ENCODE data around the gene MYL10. TPM values are rescaled to one million over a fixed set of nuclear protein-coding genes. Genes with fewer than 3 reads are reported as not detected.
A peak's percentile ranks its signal among the peaks of the same experiment; 100 is the strongest.

The MYL10 gene
- total and polyA plus RNA-seq, 2 of the 8 experiments (the other 6 are each of a cell fraction or from before 2014, with no cell fraction given): 0.18 TPM; not detected in 1

DNA sequence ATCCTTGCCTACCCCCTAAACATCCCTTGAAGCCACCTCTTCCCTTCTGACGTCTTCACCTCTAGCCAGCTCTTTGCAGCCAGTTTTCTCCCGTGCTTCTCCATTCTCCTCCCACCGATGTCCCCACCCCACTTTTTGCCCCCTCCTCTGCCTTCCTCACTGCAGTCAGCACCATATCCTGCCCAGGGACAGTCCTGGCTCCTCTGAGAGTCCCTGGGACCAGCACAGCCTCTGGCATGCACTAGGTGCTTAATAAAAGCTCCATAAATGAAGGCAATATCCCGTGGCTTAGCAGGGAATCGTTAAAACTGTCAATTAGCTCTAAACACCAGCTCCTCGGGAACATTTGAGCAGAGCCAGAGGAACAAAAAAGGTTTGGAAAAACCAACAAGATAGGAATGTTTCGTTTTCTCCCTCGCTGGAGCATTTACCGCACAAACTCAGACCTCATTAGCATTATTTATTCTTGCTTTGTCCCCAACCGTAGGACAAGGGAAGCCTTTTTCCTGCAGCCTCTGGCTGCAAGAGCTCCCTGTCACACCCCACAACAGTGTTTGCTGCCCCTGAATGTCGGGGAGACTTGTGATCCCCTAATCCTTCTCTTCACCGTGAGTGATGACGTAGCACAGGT lies 16.1 kb downstream of the MYL10 start:
- no peak overlapping the region for H3K4ac ChIP-seq (replicated peaks; ENCODE audit: insufficient read length, low read depth, low read length)
- ChIA-PET CTCF (ENCODE audit: partially characterized antibody) (interaction anchor here (0.6 to 6.3 kb wide), 14 partner anchors 9 to 800 kb away, joined by 3 to 50 read pairs (median 3); no protein-coding TSS in a partner anchor), POLR2A (ENCODE audit: partially characterized antibody) (interaction anchor here (0.5 to 1.6 kb wide), 4 partner anchors 10 to 564 kb away, joined by 3 to 6 read pairs (median 4); no protein-coding TSS in a partner anchor)
- H3K27me3 ChIP-seq (replicated peaks in 1 of 4; ENCODE audit: control insufficient read depth in 3 of 4, extremely low read depth in 1 of 4, insufficient read depth in 3 of 4, low read length in 3 of 4): no peaks in the 10 kb centered on the region
- H3K36me3 ChIP-seq (ENCODE audit: control insufficient read depth in 2 of 4, insufficient read depth in 4 of 4, low read length in 3 of 4): no peaks in the 10 kb centered on the region
- no peak overlapping the region for H3K23ac ChIP-seq (ENCODE audit: insufficient read length)
- H3K56ac ChIP-seq (replicated peaks; ENCODE audit: insufficient read length, low read depth, low read length): no peak overlapping the region
- H3K9me3 ChIP-seq (ENCODE audit: insufficient read depth in 2 of 2, low read depth in 1 of 2, low read length in 1 of 2): no peaks in the 10 kb centered on the region
- H3K79me2 ChIP-seq (ENCODE audit: control insufficient read depth in 1 of 2, insufficient read depth in 2 of 2, low read length in 2 of 2): no peaks in the 10 kb centered on the region
- H2AFZ ChIP-seq (ENCODE audit: low read length): peak overlapping the region; percentile 64
- peak overlapping the region; percentile 73; the same call in 1 of the 2 replicates for H2BK12ac ChIP-seq (ENCODE audit: low read depth, low read length)
- peak overlapping the region; percentile 4; the same call in 1 of the 2 replicates for H2BK5ac ChIP-seq (ENCODE audit: low read depth, low read length)
- no peaks in the 10 kb centered on the region for H4K20me1 ChIP-seq (replicated peaks in 1 of 2; ENCODE audit: control insufficient read depth in 1 of 2, insufficient read depth in 2 of 2, low read length in 2 of 2)
- H2BK20ac ChIP-seq (ENCODE audit: low read length): no peak overlapping the region; the same call in 1 of the 2 replicates
- H2BK120ac ChIP-seq (replicated peaks; ENCODE audit: low read depth, low read length): peak overlapping the region; percentile 62
- no peaks in the 10 kb centered on the region for H3K23me2 ChIP-seq (ENCODE audit: low read depth, low read length)
- no peak overlapping the region; a peak in 1 of 7 replicates for H3K9ac ChIP-seq (replicated peaks in 1 of 4; ENCODE audit: extremely low read depth in 1 of 4, low read depth in 3 of 4, low read length in 3 of 4)
- DNase-seq (ENCODE audit: low read depth in 1 of 2, low spot score in 2 of 2): no peak
- H3K14ac ChIP-seq (ENCODE audit: insufficient read length): no peak overlapping the region
- peak overlapping the region; percentile 58 for H4K5ac ChIP-seq (ENCODE audit: insufficient read length, low read depth, low read length)
- peak overlapping the region; percentile 91 for H4K91ac ChIP-seq (replicated peaks; ENCODE audit: insufficient read length, low read length)
- H3K27ac ChIP-seq (ENCODE audit: low read depth, low read length): no peak overlapping the region
- no peak overlapping the region for H3K4me3 ChIP-seq (ENCODE audit: extremely low read depth in 1 of 4, insufficient read depth in 2 of 4, low read depth in 3 of 4, low read length in 4 of 4)
- no peak for TF ChIP-seq SP1 (IDR thresholded peaks at IDR 0.05; ENCODE audit: low read depth, low read length)
- no peak for TF ChIP-seq CHD1 (IDR thresholded peaks at IDR 0.05; ENCODE audit: low read depth, low read length)
- TF ChIP-seq RFX5 (IDR thresholded peaks at IDR 0.05; ENCODE audit: borderline replicate concordance, low read depth, low read length): no peak
- TF ChIP-seq SP2 (IDR thresholded peaks at IDR 0.05; ENCODE audit: low read length): no peak
- no peak for TF ChIP-seq ZNF274 (IDR thresholded peaks at IDR 0.05; ENCODE audit: borderline replicate concordance, extremely low read depth, low read length)
- TF ChIP-seq CBX5 (IDR thresholded peaks at IDR 0.05; ENCODE audit: low read depth, low read length): no peak
- peak overlapping the region; percentile 71 for H3K18ac ChIP-seq (ENCODE audit: extremely low read depth, low read length)
- no peaks in the 10 kb centered on the region for H3K79me1 ChIP-seq (ENCODE audit: low read depth, low read length)
- H2BK15ac ChIP-seq (ENCODE audit: low read length): peak overlapping the region; percentile 32
- peak; percentile 65 for FAIRE-seq
- 56% methylated on average over 13 of the region's 13 CpGs; no CpG with 5 or more reads in 1 of the 2 experiments for WGBS, 2 experiments (ENCODE audit: extremely low coverage in 1 of 2, insufficient coverage in 1 of 2, insufficient read length in 1 of 2, insufficient replicate concordance in 2 of 2, low coverage in 1 of 2, low lambda C conversion rate in 2 of 2, missing lambda C conversion rate in 1 of 2)
- H3K4me2 ChIP-seq (ENCODE audit: insufficient read depth in 1 of 2, low read depth in 2 of 2, low read length in 2 of 2): peak overlapping the region; percentile 4 to 36; a peak in 3 of 4 replicates
- H4K8ac ChIP-seq (ENCODE audit: extremely low read depth, insufficient read depth, low read length): peak overlapping the region; percentile 66; the same call in 1 of the 2 replicates
- peaks cover 7 to 29% (median 21%) of the 10 kb centered on the region in 4 experiments for H3K4me1 ChIP-seq (replicated peaks in 1 of 4; ENCODE audit: control insufficient read depth in 3 of 4, insufficient read depth in 4 of 4, low read length in 3 of 4)
- H2AK5ac ChIP-seq (ENCODE audit: low read depth, low read length): no peak overlapping the region; the same call in 1 of the 2 replicates
